Gastroesophageal sphincter (tissue), 3 donors: Measurements from ENCODE around the gene DCUN1D4.

Source experiments
- CTCF ChIP-seq, 4 experiments: fragments of 200-600 bp in 2 of 4; fragments of 450-650 bp in 2 of 4; sonication (generic) in 1 of 4; IDR thresholded peaks; one replicate each; pipeline ENCODE4 v1.5.1; 2017 to 2019; ENCODE audit warnings: antibody characterized with exemption in 4 of 4, mild to moderate bottlenecking in 2 of 4, moderate library complexity in 2 of 4
- POLR2A ChIP-seq, 2 donors: fragments of 450-650 bp; IDR thresholded peaks; one replicate each; pipeline ENCODE4 v1.6.1; 2017; ENCODE audit warnings: antibody characterized with exemption in 2 of 2, mild to moderate bottlenecking in 2 of 2, moderate library complexity in 1 of 2

DNA sequence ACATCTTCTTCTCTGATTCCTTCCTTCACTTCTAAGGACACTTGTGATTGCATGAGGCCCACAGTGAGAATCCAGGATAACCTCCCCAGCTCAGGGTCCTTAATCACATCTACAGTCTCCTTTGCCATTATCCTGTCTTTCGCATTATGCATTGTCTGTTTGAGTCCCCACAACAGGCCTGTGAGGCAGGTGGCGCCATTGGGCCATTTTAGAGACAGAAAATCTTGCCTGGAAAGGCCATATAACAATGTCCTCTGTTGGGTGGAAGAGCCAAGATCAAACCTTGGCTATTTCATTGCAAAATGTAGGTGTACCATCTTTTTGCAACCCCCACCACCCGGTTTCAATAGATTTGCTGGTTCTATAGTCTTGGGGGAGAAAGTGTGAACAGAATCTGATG is 11.8 kb upstream of the DCUN1D4 start:
- TF ChIP-seq POLR2A (IDR thresholded peaks at IDR 0.05) (no peak), CTCF (IDR thresholded peaks at IDR 0.05) (peak; percentile 33 to 75 (median 64))
